Natural killer cell (primary cell): Measurements from ENCODE around the gene ODAD2. TPM values are rescaled to one million over a fixed set of nuclear protein-coding genes. Genes with fewer than 3 reads are reported as not detected.

Source experiments
- ATAC-seq, 3 donors: fragments of 150-1000 bp in 2 of 3; fragments of 200-7000 bp in 1 of 3; cut with Tn5 transposase; 1 replicate in 1 of 3; 2 replicates in 2 of 3; pipeline ENCODE4 v1.10.0; 2021; ENCODE audit warnings: mild to moderate bottlenecking in 2 of 3, moderate library complexity in 2 of 3
- DNase-seq, 2 donors: peaks; one replicate each; pipeline versions ENCODE4 v3.0.0 to v3.0.0-alpha.2; 2013 to 2021; ENCODE audit warnings: mixed read lengths in 1 of 2
- H3K27ac ChIP-seq: one replicate; pipeline ENCODE4 v1.5.1; 2013; ENCODE audit warnings: mild to moderate bottlenecking, low read length
- H3K27me3 ChIP-seq: one replicate; pipeline ENCODE4 v1.6.1; 2013; ENCODE audit warnings: low read length; ENCODE audit not compliant: control insufficient read depth, insufficient read depth
- H3K36me3 ChIP-seq: one replicate; pipeline ENCODE4 v1.6.1; 2013; ENCODE audit warnings: low read length; ENCODE audit not compliant: control insufficient read depth, insufficient read depth
- H3K4me1 ChIP-seq: one replicate; pipeline ENCODE4 v1.6.1; 2013; ENCODE audit warnings: low read length; ENCODE audit not compliant: control insufficient read depth, insufficient read depth
- H3K4me3 ChIP-seq: one replicate; pipeline ENCODE4 v1.5.1; 2013; ENCODE audit warnings: low read length
- H3K9me3 ChIP-seq: one replicate; pipeline ENCODE4 v1.6.1; 2013; ENCODE audit warnings: low read length; ENCODE audit not compliant: control insufficient read depth, insufficient read depth
- H3K27ac Mint-ChIP-seq, 2 donors: one replicate each; pipeline ENCODE4 v1.8.0; 2022; ENCODE audit warnings: mild to moderate bottlenecking in 2 of 2, mixed read lengths in 2 of 2, moderate library complexity in 1 of 2
- H3K27me3 Mint-ChIP-seq, 2 donors: one replicate each; pipeline ENCODE4 v1.8.0; 2022; ENCODE audit warnings: low read depth in 2 of 2, mixed read lengths in 2 of 2
- H3K36me3 Mint-ChIP-seq: one replicate; pipeline ENCODE4 v1.8.0; 2022; ENCODE audit warnings: mixed read lengths
- H3K4me1 Mint-ChIP-seq, 2 donors: one replicate each; pipeline ENCODE4 v1.8.0; 2022; ENCODE audit warnings: mixed read lengths in 2 of 2
- H3K4me3 Mint-ChIP-seq: one replicate; pipeline ENCODE4 v1.8.0; 2022; ENCODE audit warnings: mild to moderate bottlenecking, moderate library complexity, mixed read lengths
- H3K9me3 Mint-ChIP-seq, 2 donors: one replicate each; pipeline ENCODE4 v1.8.0; 2022; ENCODE audit warnings: mixed read lengths in 2 of 2
- WGBS: methylation state at CpG from one replicate; pipeline ENCODE4 v1.1.7; 2013; ENCODE audit warnings: missing lambda C conversion rate; ENCODE audit not compliant: insufficient coverage; 5-methylcytosine and 5-hydroxymethylcytosine counted together
- intact Hi-C: fragments of 100-400 bp; cut with micrococcal nuclease; formaldehyde crosslinking; loops from one replicate; pipeline ENCODE4 v1.14.2; 2022
- total RNA-seq, 4 donors: library from RNA; stranded (reverse); fragments of 120-200 nt in 1 of 4; gene quantifications; one replicate each; pipeline versions ENCODE4 v1.2.3 to v1.2.4, GENCODE V29; 2013 to 2022
- TF ChIP-seq, protein P1 (sequence below): fragments of 200-600 bp; IDR thresholded peaks from one replicate; pipeline ENCODE4 v1.8.0; 2022; ENCODE audit warnings: antibody characterized with exemption

The ODAD2 gene
- total RNA-seq, 3 donors from 2014 or later (not counting 1 experiment from before 2014, with no cell fraction given) = not detected

DNA sequence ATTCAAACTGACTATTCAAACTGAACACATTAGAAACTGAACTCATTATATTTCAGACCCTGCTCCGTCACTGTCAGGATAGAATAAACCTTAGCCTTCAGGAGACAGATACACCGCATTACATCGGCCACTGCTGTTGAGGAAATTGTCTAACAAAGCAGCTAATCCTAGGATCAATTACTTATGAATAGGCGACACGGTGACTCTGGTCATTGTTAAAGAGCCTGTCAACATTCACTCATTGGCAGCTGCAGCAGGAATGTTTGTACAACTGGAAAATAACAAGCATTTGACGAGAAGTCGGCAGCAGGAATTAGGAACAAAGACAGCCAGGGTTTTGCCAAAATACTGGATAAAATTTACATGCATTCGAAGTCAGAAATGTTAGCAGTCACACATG is 141.3 kb downstream of the ODAD2 start:
- no peak overlapping the region for H3K4me3 Mint-ChIP-seq
- Histone ChIP-seq H3K4me3 (no peak overlapping the region), H3K9me3 (no peaks in the 10 kb centered on the region), H3K4me1 (no peaks in the 10 kb centered on the region), H3K36me3 (no peaks in the 10 kb centered on the region), H3K27ac (no peak overlapping the region), H3K27me3 (no peaks in the 10 kb centered on the region)
- intact Hi-C loops = no loop called here
- no peaks in the 10 kb centered on the region for H3K9me3 Mint-ChIP-seq
- ATAC-seq = no peak
- H3K27ac Mint-ChIP-seq = no peak overlapping the region
- WGBS = 92% methylated on average over 8 of the region's 8 CpGs
- H3K36me3 Mint-ChIP-seq = no peaks in the 10 kb centered on the region
- TF ChIP-seq, protein P1, sequence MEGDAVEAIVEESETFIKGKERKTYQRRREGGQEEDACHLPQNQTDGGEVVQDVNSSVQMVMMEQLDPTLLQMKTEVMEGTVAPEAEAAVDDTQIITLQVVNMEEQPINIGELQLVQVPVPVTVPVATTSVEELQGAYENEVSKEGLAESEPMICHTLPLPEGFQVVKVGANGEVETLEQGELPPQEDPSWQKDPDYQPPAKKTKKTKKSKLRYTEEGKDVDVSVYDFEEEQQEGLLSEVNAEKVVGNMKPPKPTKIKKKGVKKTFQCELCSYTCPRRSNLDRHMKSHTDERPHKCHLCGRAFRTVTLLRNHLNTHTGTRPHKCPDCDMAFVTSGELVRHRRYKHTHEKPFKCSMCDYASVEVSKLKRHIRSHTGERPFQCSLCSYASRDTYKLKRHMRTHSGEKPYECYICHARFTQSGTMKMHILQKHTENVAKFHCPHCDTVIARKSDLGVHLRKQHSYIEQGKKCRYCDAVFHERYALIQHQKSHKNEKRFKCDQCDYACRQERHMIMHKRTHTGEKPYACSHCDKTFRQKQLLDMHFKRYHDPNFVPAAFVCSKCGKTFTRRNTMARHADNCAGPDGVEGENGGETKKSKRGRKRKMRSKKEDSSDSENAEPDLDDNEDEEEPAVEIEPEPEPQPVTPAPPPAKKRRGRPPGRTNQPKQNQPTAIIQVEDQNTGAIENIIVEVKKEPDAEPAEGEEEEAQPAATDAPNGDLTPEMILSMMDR = no peak
- peaks cover 0 to 4% of the 10 kb centered on the region in 2 donors for H3K27me3 Mint-ChIP-seq
- DNase-seq = no peak
- H3K4me1 Mint-ChIP-seq = no peaks in the 10 kb centered on the region

DNA sequence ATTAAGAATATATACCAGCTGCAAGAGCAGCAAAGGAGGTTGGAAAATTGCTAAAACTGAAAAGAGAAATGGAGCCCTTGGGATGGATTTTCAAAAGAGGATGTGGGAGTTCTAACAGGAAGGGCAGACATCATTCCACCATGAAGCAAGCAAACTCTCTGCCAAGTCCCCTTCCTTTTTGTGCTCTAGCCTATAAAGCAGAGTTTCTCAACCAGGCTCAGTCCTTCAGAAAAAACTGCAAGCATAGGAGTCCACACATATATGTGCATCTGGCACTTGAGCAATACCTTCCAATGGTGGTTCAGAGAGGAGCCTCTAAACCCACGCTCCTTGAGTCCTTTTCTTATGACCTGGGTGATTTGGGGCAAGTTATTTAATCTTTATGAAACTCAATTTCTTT is 154.7 kb downstream of the ODAD2 start:
- Histone ChIP-seq H3K27me3 (no peaks in the 10 kb centered on the region), H3K4me3 (no peak overlapping the region), H3K9me3 (no peaks in the 10 kb centered on the region), H3K36me3 (no peaks in the 10 kb centered on the region), H3K4me1 (no peaks in the 10 kb centered on the region), H3K27ac (no peak overlapping the region)
- ATAC-seq (no peak), DNase-seq (no peak)
- intact Hi-C loops = no loop called here
- Mint-ChIP-seq H3K36me3 (peaks cover 7% of the 10 kb centered on the region), H3K27me3 (peaks cover 0 to 5% of the 10 kb centered on the region in 2 donors), H3K9me3 (peaks cover 2 to 4% of the 10 kb centered on the region in 2 donors), H3K27ac (no peak overlapping the region), H3K4me1 (no peaks in the 10 kb centered on the region), H3K4me3 (no peak overlapping the region)
- TF ChIP-seq, protein P1 = no peak
- no CpG with 5 or more reads among the region's 1 CpG for WGBS

GRCh38 chr10:27838901-27839300 is 160.0 kb downstream of the ODAD2 start:
- Mint-ChIP-seq H3K9me3 (no peaks in the 10 kb centered on the region), H3K27ac (no peak overlapping the region), H3K36me3 (no peaks in the 10 kb centered on the region), H3K4me1 (no peaks in the 10 kb centered on the region), H3K4me3 (no peak overlapping the region), H3K27me3 (peaks cover 0 to 3% of the 10 kb centered on the region in 2 donors)
- Histone ChIP-seq H3K9me3 (no peaks in the 10 kb centered on the region), H3K36me3 (no peaks in the 10 kb centered on the region), H3K4me3 (no peak overlapping the region), H3K27me3 (no peaks in the 10 kb centered on the region), H3K4me1 (no peaks in the 10 kb centered on the region), H3K27ac (no peak overlapping the region)
- no peak for ATAC-seq
- intact Hi-C loops = no loop called here
- WGBS = 86% methylated on average over 8 of the region's 8 CpGs
- no peak for DNase-seq
- TF ChIP-seq, protein P1 = no peak

GRCh38 chr10:27838361-27838760 is 160.5 kb downstream of the ODAD2 start:
- Mint-ChIP-seq H3K27me3 (peaks cover 4 to 6% of the 10 kb centered on the region in 2 donors), H3K4me1 (no peaks in the 10 kb centered on the region), H3K4me3 (no peak overlapping the region), H3K27ac (no peak overlapping the region), H3K36me3 (no peaks in the 10 kb centered on the region), H3K9me3 (no peaks in the 10 kb centered on the region)
- ATAC-seq (no peak), DNase-seq (no peak)
- TF ChIP-seq, protein P1 = no peak
- Histone ChIP-seq H3K9me3 (no peaks in the 10 kb centered on the region), H3K4me1 (no peaks in the 10 kb centered on the region), H3K4me3 (no peak overlapping the region), H3K27me3 (no peaks in the 10 kb centered on the region), H3K36me3 (no peaks in the 10 kb centered on the region), H3K27ac (no peak overlapping the region)
- 82% methylated on average over 4 of the region's 4 CpGs for WGBS
- intact Hi-C loops = no loop called here
